KMS-11 (cell line): Measurements from ENCODE around the gene C11orf98.
"Not testable (repeated sequence)": the region's sequence is repeated elsewhere in the genome, so short reads cannot be mapped to it uniquely, and the experiment has no call there.

ENCODE experiments used
- H2AFZ ChIP-seq: fragments of 200-600 bp; sonication (generic); 2 replicates; pipeline ENCODE4 v1.6.1; 2016; ENCODE audit warnings: antibody characterized with exemption, mixed run types, low read depth
- H3K27ac ChIP-seq: fragments of 200-600 bp; sonication (generic); 2 replicates; pipeline ENCODE4 v1.6.1; 2016; ENCODE audit warnings: mild to moderate bottlenecking, mixed run types
- H3K27me3 ChIP-seq: fragments of 200-600 bp; sonication (generic); 2 replicates; pipeline ENCODE4 v1.6.1; 2017; ENCODE audit warnings: mild to moderate bottlenecking, low read depth, mixed run types, moderate library complexity; ENCODE audit not compliant: insufficient read depth
- H3K36me3 ChIP-seq: fragments of 200-600 bp; sonication (generic); 2 replicates; pipeline ENCODE4 v1.6.1; 2017; ENCODE audit warnings: mild to moderate bottlenecking, mixed run types; ENCODE audit not compliant: insufficient read depth
- H3K4me1 ChIP-seq: fragments of 200-600 bp; sonication (generic); 2 replicates; pipeline ENCODE4 v1.6.1; 2016; ENCODE audit warnings: mild to moderate bottlenecking, low read depth, mixed run types; ENCODE audit not compliant: poor library complexity, severe bottlenecking
- H3K4me2 ChIP-seq: fragments of 200-600 bp; sonication (generic); 2 replicates; pipeline ENCODE4 v1.7.0; 2016; ENCODE audit warnings: mild to moderate bottlenecking, mixed run types
- H3K4me3 ChIP-seq: fragments of 200-600 bp; sonication (generic); IDR thresholded peaks from 2 replicates; pipeline ENCODE4 v1.6.1; 2017; ENCODE audit warnings: low read depth, low read length, mixed read lengths; ENCODE audit not compliant: insufficient read depth
- H3K79me2 ChIP-seq: fragments of 200-600 bp; sonication (generic); 2 replicates; pipeline ENCODE4 v1.6.1; 2016; ENCODE audit warnings: low read depth, mixed run types; ENCODE audit not compliant: insufficient read depth
- H3K9ac ChIP-seq: fragments of 200-600 bp; sonication (generic); 2 replicates; pipeline ENCODE4 v1.6.1; 2016; ENCODE audit warnings: mild to moderate bottlenecking, mixed run types
- H4K20me1 ChIP-seq: fragments of 200-600 bp; sonication (generic); 2 replicates; pipeline ENCODE4 v1.6.1; 2016; ENCODE audit warnings: mild to moderate bottlenecking, mixed run types; ENCODE audit not compliant: insufficient read depth
- CTCF ChIP-seq: fragments of 200-600 bp; sonication (generic); conservative IDR thresholded peaks from 2 replicates; pipeline ENCODE4 v1.6.1; 2017; ENCODE audit warnings: low read depth, mild to moderate bottlenecking, antibody characterized with exemption, low read length, moderate library complexity, mixed read lengths

Gene C11orf98

GRCh38 chr11:62656796-62657429, 8.1 kb downstream of the C11orf98 start:
- no peak overlapping the region for H3K4me3 ChIP-seq
- TF ChIP-seq CTCF, result no peak
- no peak overlapping the region for H3K9ac ChIP-seq
- no peak overlapping the region for H2AFZ ChIP-seq
- no peak overlapping the region for H3K27ac ChIP-seq
- H3K79me2 ChIP-seq, result peaks cover 12% of the 10 kb centered on the region; the same call in 1 of the 2 replicates
- H3K27me3 ChIP-seq, result no peaks in the 10 kb centered on the region
- peaks cover 6% of the 10 kb centered on the region for H3K4me1 ChIP-seq
- H4K20me1 ChIP-seq, result no peaks in the 10 kb centered on the region
- H3K4me2 ChIP-seq, result no peak overlapping the region
- H3K36me3 ChIP-seq, result no peaks in the 10 kb centered on the region

GRCh38 chr11:62654297-62654696, 10.7 kb downstream of the C11orf98 start:
- Histone ChIP-seq H3K36me3 (no peaks in the 10 kb centered on the region), H3K79me2 (peaks cover 29% of the 10 kb centered on the region; the same call in 1 of the 2 replicates), H3K9ac (no peak overlapping the region), H3K4me3 (no peak overlapping the region), H3K4me2 (no peak overlapping the region), H2AFZ (peak overlapping the region; percentile 16; the same call in 1 of the 2 replicates), H3K27me3 (no peaks in the 10 kb centered on the region), H3K27ac (no peak overlapping the region), H3K4me1 (peaks cover 16% of the 10 kb centered on the region), H4K20me1 (no peaks in the 10 kb centered on the region)
- no peak for TF ChIP-seq CTCF

- TF ChIP-seq CTCF, result no peak
- peak overlapping the region; percentile 78 for H3K27ac ChIP-seq
- H3K79me2 ChIP-seq, result peaks cover 29% of the 10 kb centered on the region; the same call in 1 of the 2 replicates
- peak overlapping the region; percentile 32 for H3K4me3 ChIP-seq
- H3K27me3 ChIP-seq, result no peaks in the 10 kb centered on the region
- H2AFZ ChIP-seq, result peak overlapping the region; percentile 72; the same call in 1 of the 2 replicates
- H3K4me2 ChIP-seq, result peak overlapping the region; percentile 71
- H3K4me1 ChIP-seq, result peaks cover 22% of the 10 kb centered on the region
- peak overlapping the region; percentile 72 for H3K9ac ChIP-seq
- H3K36me3 ChIP-seq, result no peaks in the 10 kb centered on the region
- no peaks in the 10 kb centered on the region for H4K20me1 ChIP-seq
Measured at GRCh38 chr11:62652161-62653006, 12.6 kb downstream of the C11orf98 start.

GRCh38 chr11:62650283-62650682, 14.7 kb downstream of the C11orf98 start:
- H3K4me3 ChIP-seq, H3K36me3 ChIP-seq, H3K27ac ChIP-seq, H3K4me2 ChIP-seq, H3K27me3 ChIP-seq, H3K9ac ChIP-seq, H2AFZ ChIP-seq, H4K20me1 ChIP-seq: not testable (repeated sequence)
- Histone ChIP-seq H3K4me1 (peaks cover 33% of the 10 kb centered on the region), H3K79me2 (peaks cover 40% of the 10 kb centered on the region)
